Epithelial cell of proximal tubule (primary cell): ENCODE measurements around the gene ATP8B2. TPM values are rescaled to one million over a fixed set of nuclear protein-coding genes. Genes with fewer than 3 reads are reported as not detected.
"Not testable (repeated sequence)": the region's sequence is repeated elsewhere in the genome, so short reads cannot be mapped to it uniquely, and the experiment has no call there.

ENCODE experiments used
- DNase-seq: peaks from one replicate; pipeline ENCODE4 v3.0.0-alpha.2; 2011; ENCODE audit warnings: low read depth
- H3K4me3 ChIP-seq: 2 replicates; pipeline ENCODE4 v1.5.1; 2011; ENCODE audit warnings: low read depth, mild to moderate bottlenecking, low read length
- CTCF ChIP-seq: conservative IDR thresholded peaks from 2 replicates; pipeline ENCODE4 v1.5.1; 2012; ENCODE audit warnings: low read depth, mild to moderate bottlenecking, low read length
- total RNA-seq: library from RNA; depleted of rRNA; stranded (reverse); fragments of >200 nt; gene quantifications from 2 replicates; pipeline ENCODE4 v1.2.3, GENCODE V29; 2015

Gene ATP8B2
- total RNA-seq, 1 donor from 2014 or later, result 30.6 TPM

GRCh38 chr1:154352245-154352580 lies 26.9 kb downstream of the ATP8B2 start:
- no peak for TF ChIP-seq CTCF
- DNase-seq, result no peak
- peak overlapping the region; percentile 52 for H3K4me3 ChIP-seq

- TF ChIP-seq CTCF, result no peak
- peak overlapping the region; percentile 52 for H3K4me3 ChIP-seq
- no peak for DNase-seq
Measured at GRCh38 chr1:154352581-154353459, 27.5 kb downstream of the ATP8B2 start.

- peak overlapping the region; percentile 52 for H3K4me3 ChIP-seq
- peak; percentile 33 for DNase-seq
- TF ChIP-seq CTCF, result peak; percentile 54
Measured at GRCh38 chr1:154353460-154353904, 28.2 kb downstream of the ATP8B2 start.

GRCh38 chr1:154353966-154354365 lies 28.6 kb downstream of the ATP8B2 start:
- TF ChIP-seq CTCF, result no peak
- H3K4me3 ChIP-seq, result no peak overlapping the region
- DNase-seq, result no peak

- TF ChIP-seq CTCF, result no peak
- DNase-seq, result no peak
- no peak overlapping the region for H3K4me3 ChIP-seq
Measured at GRCh38 chr1:154358519-154358918, 33.2 kb downstream of the ATP8B2 start.

- H3K4me3 ChIP-seq, result no peak overlapping the region
- no peak for DNase-seq
- no peak for TF ChIP-seq CTCF
Measured at GRCh38 chr1:154360288-154360687, 35.0 kb downstream of the ATP8B2 start.

GRCh38 chr1:154360881-154361280 lies 35.6 kb downstream of the ATP8B2 start:
- DNase-seq, H3K4me3 ChIP-seq: not testable (repeated sequence)
